GM18861 (cell line): ENCODE data around the gene DDX46.
A peak's percentile ranks its signal among the peaks of the same experiment; 100 is the strongest.
"Not testable (repeated sequence)": the region's sequence is repeated elsewhere in the genome, so short reads cannot be mapped to it uniquely, and the experiment has no call there.

Source experiments
- ATAC-seq: cut with Tn5 transposase; IDR thresholded peaks from one replicate; pipeline ENCODE4 v1.9.1; 2021; ENCODE audit not compliant: unreplicated experiment

Gene DDX46, protein sequence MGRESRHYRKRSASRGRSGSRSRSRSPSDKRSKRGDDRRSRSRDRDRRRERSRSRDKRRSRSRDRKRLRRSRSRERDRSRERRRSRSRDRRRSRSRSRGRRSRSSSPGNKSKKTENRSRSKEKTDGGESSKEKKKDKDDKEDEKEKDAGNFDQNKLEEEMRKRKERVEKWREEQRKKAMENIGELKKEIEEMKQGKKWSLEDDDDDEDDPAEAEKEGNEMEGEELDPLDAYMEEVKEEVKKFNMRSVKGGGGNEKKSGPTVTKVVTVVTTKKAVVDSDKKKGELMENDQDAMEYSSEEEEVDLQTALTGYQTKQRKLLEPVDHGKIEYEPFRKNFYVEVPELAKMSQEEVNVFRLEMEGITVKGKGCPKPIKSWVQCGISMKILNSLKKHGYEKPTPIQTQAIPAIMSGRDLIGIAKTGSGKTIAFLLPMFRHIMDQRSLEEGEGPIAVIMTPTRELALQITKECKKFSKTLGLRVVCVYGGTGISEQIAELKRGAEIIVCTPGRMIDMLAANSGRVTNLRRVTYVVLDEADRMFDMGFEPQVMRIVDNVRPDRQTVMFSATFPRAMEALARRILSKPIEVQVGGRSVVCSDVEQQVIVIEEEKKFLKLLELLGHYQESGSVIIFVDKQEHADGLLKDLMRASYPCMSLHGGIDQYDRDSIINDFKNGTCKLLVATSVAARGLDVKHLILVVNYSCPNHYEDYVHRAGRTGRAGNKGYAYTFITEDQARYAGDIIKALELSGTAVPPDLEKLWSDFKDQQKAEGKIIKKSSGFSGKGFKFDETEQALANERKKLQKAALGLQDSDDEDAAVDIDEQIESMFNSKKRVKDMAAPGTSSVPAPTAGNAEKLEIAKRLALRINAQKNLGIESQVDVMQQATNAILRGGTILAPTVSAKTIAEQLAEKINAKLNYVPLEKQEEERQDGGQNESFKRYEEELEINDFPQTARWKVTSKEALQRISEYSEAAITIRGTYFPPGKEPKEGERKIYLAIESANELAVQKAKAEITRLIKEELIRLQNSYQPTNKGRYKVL

DNA sequence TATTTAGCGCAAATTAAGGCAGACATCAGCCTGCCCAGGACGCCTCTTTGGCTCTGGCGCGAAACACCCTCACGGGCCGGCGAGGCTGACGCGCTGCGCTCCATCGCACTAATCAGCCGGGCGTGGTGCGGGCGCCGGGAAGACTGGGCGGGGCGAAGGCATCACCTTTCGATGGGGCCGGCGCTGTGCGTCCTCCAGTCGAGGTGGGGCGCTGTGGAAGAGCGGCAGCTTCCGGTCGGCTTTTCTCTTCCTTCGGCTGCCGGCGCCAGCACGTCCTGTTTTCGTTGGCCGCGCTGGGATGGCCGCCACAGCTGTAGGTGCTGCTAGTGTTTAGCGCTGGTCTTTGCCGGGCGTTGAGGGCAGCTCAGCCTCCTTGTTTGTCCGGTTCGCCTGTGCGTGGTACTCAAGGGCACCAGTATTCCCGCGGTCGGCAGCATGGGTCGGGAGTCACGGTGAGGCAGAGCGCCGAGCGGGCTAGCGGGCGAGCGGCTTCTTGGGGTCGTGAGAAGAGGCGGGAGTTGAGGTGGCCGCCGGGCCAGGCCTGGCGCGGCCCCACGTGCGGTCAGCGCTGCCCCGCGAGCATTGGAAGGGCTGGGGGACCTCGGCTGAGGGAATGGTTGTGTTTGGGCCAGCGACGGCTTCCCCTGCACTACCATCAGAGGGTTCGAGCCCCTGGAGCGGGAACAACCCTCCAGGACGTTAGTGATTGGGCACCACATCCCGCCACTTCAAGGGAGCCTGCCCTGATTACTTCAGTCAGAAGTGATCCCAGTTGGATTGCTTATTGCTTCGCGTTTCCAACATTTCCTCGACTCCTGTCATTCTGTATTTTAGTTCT is at the start of gene DDX46:
Gene DDX46, plus strand, starts transcription at position 276 of the 838 bp plus-strand sequence. Its CDS starts 160 bp downstream, at position 436.
- ATAC-seq = peak; percentile 90

DNA sequence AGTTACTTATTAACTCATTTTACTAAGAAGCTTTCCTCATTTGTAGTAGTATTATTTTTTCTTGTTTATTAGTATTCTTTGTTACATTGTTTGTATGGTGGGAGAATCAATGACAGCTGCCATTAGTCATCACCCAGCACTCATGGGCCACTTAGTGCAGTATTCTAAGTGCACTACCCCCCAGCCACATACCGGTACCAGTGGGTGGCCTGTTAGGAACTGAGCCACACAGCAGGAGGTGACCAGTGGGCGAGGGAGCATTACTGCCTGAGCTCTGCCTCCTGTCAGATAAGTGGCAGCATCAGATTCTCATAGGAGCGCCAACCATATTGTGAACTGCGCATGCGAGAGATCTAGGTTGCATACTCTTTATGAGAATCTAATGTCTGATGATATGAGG is 44.5 kb upstream of the DDX46 start:
- no peak for ATAC-seq

- no peak for ATAC-seq
Observed at GRCh38 chr5:134714541-134714940, 44.0 kb upstream of the DDX46 start.

- ATAC-seq = not testable (repeated sequence)
Observed at GRCh38 chr5:134715466-134715865, 43.1 kb upstream of the DDX46 start.

- ATAC-seq = no peak
Observed at GRCh38 chr5:134724872-134725271, 33.7 kb upstream of the DDX46 start.

- no peak for ATAC-seq
Observed at GRCh38 chr5:134732819-134733218, 25.8 kb upstream of the DDX46 start.

GRCh38 chr5:134735243-134735642 is 23.3 kb upstream of the DDX46 start:
- no peak for ATAC-seq

GRCh38 chr5:134736173-134736812 is 22.3 kb upstream of the DDX46 start:
- ATAC-seq = no peak

- peak; percentile 92 for ATAC-seq
Observed at GRCh38 chr5:134738133-134738962, 20.2 kb upstream of the DDX46 start, which contains the start of gene CAMLG. Gene CAMLG, plus strand, starts transcription at chr5:134738548. Its CDS starts 73 bp downstream, at chr5:134738621.

- no peak for ATAC-seq
Observed at GRCh38 chr5:134738963-134739661, 19.5 kb upstream of the DDX46 start.

GRCh38 chr5:134741052-134741451 is 17.5 kb upstream of the DDX46 start:
- no peak for ATAC-seq

DNA sequence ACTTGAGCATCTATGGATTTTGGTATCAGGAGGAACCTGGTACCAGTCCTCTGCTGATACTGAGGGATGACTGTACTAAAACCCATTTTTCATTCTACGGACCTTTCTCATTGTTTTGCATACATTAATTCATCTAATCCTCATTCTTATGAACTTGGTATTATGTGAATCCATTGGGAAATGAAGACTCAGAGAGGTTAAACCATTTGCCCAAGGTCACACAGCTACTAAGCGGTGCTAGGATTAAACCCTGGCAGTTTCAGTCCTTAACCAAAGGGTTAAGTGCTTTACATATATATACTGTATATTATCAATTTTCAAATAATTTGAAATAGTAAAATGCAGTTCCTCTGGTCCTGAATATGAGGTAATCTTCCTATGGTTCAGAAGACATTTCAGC is 16.4 kb upstream of the DDX46 start:
- no peak for ATAC-seq

DNA sequence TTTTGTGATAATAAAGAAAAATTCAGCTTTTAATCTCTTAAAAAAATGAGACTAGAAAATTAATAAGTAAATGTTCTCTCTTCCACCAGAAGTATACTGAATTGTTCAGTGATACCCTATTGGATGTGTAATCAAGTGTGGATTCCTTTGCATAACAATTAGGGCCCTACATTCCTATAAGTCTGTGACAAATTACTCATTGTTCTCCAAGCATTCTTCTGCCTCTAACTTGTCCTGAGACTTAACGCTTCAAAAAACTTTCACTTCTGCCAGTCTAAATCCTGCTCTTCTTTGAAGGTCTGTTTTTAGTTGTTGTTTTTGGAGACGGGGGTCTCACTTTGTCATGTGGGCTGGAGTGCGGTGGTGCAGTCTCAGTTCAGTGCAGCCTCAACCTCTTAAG is 9.2 kb upstream of the DDX46 start:
- ATAC-seq = no peak

DNA sequence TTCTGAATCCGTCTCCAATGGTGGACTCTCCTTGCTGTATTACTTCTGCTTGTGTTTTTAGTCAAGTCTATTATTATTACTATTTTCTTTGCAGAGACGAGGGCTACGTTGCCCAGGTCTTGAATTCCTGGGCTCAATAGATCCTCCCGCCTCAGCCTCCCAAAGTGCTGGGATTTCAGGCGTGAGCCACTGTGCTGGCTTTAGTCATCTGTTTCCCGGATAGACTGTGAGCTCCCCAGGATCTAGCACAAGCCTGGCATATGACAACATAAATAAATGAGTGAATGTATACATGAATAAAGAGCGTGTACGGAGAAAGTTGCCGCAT is 439 bp upstream of the DDX46 start:
- no peak for ATAC-seq

GRCh38 chr5:134767528-134768291 is 9.1 kb downstream of the DDX46 start:
- not testable (repeated sequence) for ATAC-seq

GRCh38 chr5:134769206-134769605 is 10.6 kb downstream of the DDX46 start:
- no peak for ATAC-seq

DNA sequence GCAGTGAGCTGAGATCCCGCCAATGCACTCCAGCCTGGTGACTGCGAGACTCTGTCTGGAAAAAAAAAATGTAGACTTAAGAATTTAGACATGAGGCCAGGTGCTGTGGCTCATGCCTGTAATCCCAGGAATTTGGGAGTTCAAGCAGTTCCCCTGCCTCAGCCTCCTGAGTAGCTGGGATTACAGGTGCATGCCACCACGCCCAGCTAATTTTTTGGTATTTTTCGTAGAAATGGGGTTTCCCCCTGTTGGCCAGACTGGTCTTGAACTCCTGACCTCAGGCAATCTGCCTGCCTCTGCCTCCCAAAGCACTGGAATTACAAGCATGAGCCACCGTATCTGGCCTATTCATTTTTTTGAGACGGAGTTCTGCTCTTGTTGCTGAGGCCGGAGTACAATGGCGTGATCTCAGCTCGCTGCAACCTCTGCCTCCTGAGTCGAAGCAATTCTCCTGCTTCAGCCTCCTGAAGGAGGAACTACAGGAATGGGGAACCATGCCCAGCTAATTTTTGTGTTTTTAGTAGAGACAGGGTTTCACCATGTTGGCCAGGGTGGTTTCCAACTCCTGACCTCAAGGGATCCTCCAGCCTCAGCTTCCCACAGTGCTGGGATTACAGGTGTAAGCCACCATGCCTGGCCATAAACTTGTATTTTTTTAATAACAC is 14.0 kb downstream of the DDX46 start:
- ATAC-seq = no peak

GRCh38 chr5:134777366-134777765 is 18.8 kb downstream of the DDX46 start:
- no peak for ATAC-seq
